Measurements from ENCODE around the gene WDR18. TPM values are rescaled to one million over a fixed set of nuclear protein-coding genes. Genes with fewer than 3 reads are reported as not detected.

WDR18 gene
- total RNA-seq, 1 experiment from 2014 or later: 43.3 TPM

GRCh38 chr19:970695-971094 lies 13.4 kb upstream of the WDR18 start:
- intact Hi-C loops (cut with micrococcal nuclease; ENCODE audit: unreplicated experiment): no loop called here
- Mint-ChIP-seq H3K27ac (ENCODE audit: unreplicated experiment) (no peak overlapping the region), H3K4me1 (ENCODE audit: low read depth, unreplicated experiment) (no peaks in the 10 kb centered on the region), H3K27me3 (ENCODE audit: unreplicated experiment) (no peaks in the 10 kb centered on the region), H3K36me3 (ENCODE audit: insufficient read depth, unreplicated experiment) (no peaks in the 10 kb centered on the region), H3K9me3 (ENCODE audit: low read depth, unreplicated experiment) (no peaks in the 10 kb centered on the region), H3K4me3 (ENCODE audit: low read depth, unreplicated experiment) (no peak overlapping the region)
- peak; percentile 79 for TF ChIP-seq CTCF (IDR thresholded peaks at IDR 0.05; ENCODE audit: unreplicated experiment)
- CTCF ChIA-PET: no interaction called here
- no peak for DNase-seq
- BruUV-seq (replicated peaks): no TSS peak

- Mint-ChIP-seq H3K4me1 (ENCODE audit: low read depth, unreplicated experiment) (no peaks in the 10 kb centered on the region), H3K4me3 (ENCODE audit: low read depth, unreplicated experiment) (no peak overlapping the region), H3K9me3 (ENCODE audit: low read depth, unreplicated experiment) (no peaks in the 10 kb centered on the region), H3K36me3 (ENCODE audit: insufficient read depth, unreplicated experiment) (no peaks in the 10 kb centered on the region), H3K27ac (ENCODE audit: unreplicated experiment) (no peak overlapping the region), H3K27me3 (ENCODE audit: unreplicated experiment) (no peaks in the 10 kb centered on the region)
- no TSS peak for BruUV-seq (replicated peaks)
- intact Hi-C loops (cut with micrococcal nuclease; ENCODE audit: unreplicated experiment): no loop called here
- CTCF ChIA-PET: interaction anchor here (0.6 to 1.2 kb wide), 2 partner anchors 13 to 25 kb away, joined by 3 to 9 read pairs; partner anchors contain the start of gene WDR18
- DNase-seq: no peak
- no peak for TF ChIP-seq CTCF (IDR thresholded peaks at IDR 0.05; ENCODE audit: unreplicated experiment)
Measured at GRCh38 chr19:971795-972194, 12.3 kb upstream of the WDR18 start.

- Mint-ChIP-seq H3K9me3 (ENCODE audit: low read depth, unreplicated experiment) (no peaks in the 10 kb centered on the region), H3K27me3 (ENCODE audit: unreplicated experiment) (no peaks in the 10 kb centered on the region), H3K36me3 (ENCODE audit: insufficient read depth, unreplicated experiment) (no peaks in the 10 kb centered on the region), H3K27ac (ENCODE audit: unreplicated experiment) (no peak overlapping the region), H3K4me1 (ENCODE audit: low read depth, unreplicated experiment) (no peaks in the 10 kb centered on the region), H3K4me3 (ENCODE audit: low read depth, unreplicated experiment) (no peak overlapping the region)
- no TSS peak for BruUV-seq (replicated peaks)
- intact Hi-C loops (cut with micrococcal nuclease; ENCODE audit: unreplicated experiment): no loop called here
- DNase-seq: no peak
- CTCF ChIA-PET: interaction anchor here (1.2 kb wide), 1 partner anchor 12 kb away, joined by 9 read pairs; the partner anchor contains the start of gene WDR18
- no peak for TF ChIP-seq CTCF (IDR thresholded peaks at IDR 0.05; ENCODE audit: unreplicated experiment)
Measured at GRCh38 chr19:972281-972680, 11.9 kb upstream of the WDR18 start.

DNA sequence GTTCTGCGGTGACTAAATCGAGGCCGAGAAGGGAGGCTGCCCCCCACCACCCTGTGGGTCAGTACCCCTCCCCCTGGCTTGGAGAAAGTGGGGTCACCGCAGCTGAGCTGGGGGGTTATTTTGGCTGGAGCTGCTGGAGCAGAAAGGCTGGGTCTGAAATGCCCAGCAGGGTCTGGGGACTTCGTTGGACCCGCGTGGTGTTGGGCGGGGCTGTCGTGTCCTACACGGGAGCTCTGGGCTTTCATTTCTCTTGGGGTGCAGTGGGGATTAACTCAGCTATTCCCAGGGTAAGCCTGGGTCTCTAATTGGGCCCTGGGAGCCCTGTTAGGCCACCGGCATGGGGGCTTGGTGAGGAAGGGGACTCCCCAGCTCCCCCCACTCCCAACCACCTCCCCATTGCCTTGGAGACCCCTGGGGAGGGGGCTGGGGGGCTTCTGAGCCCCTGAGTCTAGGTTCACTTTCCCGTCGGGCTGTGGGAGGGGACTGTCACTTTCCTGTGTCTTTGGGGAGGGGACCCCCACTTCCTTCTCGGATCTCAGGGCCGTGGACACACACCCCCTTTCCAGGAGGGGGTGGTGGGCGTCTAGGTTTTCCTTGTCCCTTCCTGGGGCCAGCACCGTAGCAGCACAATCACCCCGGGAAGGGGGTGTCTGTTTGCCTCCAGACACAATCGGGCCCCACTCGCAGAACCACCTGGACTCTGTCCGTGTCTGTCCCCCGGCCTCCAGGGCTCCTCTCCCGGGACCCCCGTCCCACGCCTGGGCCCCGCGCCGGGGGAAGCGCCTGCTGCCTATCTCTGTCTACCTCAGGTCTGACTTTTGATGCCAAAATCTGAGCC lies 10.2 kb upstream of the WDR18 start:
- DNase-seq: no peak
- H3K27me3 Mint-ChIP-seq (ENCODE audit: unreplicated experiment): no peaks in the 10 kb centered on the region
- BruUV-seq (replicated peaks): no TSS peak
- no peaks in the 10 kb centered on the region for H3K9me3 Mint-ChIP-seq (ENCODE audit: low read depth, unreplicated experiment)
- H3K4me3 Mint-ChIP-seq (ENCODE audit: low read depth, unreplicated experiment): no peak overlapping the region
- intact Hi-C loops (cut with micrococcal nuclease; ENCODE audit: unreplicated experiment): no loop called here
- no peak for TF ChIP-seq CTCF (IDR thresholded peaks at IDR 0.05; ENCODE audit: unreplicated experiment)
- CTCF ChIA-PET: no interaction called here
- no peaks in the 10 kb centered on the region for H3K36me3 Mint-ChIP-seq (ENCODE audit: insufficient read depth, unreplicated experiment)
- no peak overlapping the region for H3K27ac Mint-ChIP-seq (ENCODE audit: unreplicated experiment)
- no peaks in the 10 kb centered on the region for H3K4me1 Mint-ChIP-seq (ENCODE audit: low read depth, unreplicated experiment)

Data from Calu3 (cell line).